GM03348 (cell line): ENCODE results near the gene NIP7.

Experiments
- DNase-seq: peaks from one replicate; pipeline ENCODE4 v3.0.0; 2012; ENCODE audit warnings: low spot score

The NIP7 gene

GRCh38 chr16:69318911-69319289 lies 20.7 kb upstream of the NIP7 start:
- no peak for DNase-seq

GRCh38 chr16:69319381-69319780 lies 20.2 kb upstream of the NIP7 start:
- no peak for DNase-seq

DNA sequence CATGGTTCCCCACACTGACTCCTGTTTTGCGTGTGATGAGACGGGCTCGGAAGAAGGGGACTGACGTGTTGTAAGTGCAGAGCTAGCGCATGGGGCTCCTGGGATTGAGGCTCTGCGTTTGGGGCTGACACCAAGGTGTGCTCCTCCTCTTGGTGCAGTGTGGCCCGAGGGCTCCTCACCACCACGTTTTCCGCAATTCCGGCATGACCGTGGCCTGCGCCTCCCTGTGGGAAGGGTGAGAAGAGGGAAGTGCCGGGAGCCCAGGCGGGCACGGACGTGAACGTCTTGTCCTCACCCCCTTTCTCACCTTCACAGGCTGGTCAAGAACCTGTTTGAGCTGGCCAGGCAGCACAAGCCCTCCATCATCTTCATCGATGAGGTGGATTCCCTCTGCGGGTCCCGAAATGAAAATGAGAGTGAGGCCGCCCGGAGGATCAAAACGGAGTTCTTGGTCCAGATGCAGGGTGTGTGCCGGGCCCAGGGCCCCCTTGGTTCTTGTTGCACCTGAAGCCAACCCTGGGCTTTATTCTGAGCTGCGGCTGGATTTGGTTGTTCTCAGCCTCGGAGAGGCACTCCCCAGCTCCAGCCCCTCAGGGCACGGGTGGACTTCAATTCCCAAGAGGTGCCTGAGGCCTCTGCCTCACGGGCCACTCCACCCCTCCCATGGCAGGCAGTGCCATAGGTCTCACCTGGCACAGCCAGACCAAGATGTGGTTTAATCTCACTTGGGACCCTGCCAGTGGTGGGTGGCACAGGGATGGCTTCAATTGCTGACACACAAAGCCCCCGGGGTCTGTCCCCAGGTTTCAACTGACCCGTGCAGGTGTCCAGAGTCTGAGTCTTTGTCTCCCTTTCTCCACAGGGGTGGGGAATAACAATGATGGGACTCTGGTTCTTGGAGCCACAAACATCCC lies 19.5 kb upstream of the NIP7 start:
- DNase-seq: no peak

GRCh38 chr16:69320740-69321073 lies 18.9 kb upstream of the NIP7 start:
- DNase-seq: no peak

DNA sequence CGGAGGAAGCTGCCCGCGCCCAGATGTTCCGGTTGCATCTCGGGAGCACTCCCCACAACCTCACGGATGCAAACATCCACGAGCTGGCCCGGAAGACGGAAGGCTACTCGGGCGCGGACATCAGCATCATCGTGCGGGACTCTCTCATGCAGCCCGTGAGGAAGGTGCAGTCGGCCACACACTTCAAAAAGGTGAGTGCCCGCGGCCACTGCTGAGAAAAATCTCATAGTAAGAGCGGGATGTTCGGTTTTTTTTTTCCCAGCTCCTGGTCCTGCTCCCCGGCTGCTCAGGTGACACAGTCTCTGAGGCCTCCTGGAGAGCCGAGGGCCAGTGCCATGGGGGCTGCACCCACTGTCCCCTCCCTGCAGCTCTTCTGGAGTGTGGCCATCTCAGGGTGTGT lies 18.5 kb upstream of the NIP7 start:
- DNase-seq: no peak

- DNase-seq: no peak
These were observed 17.2 kb upstream of the NIP7 start for GRCh38 chr16:69322343-69322742.

DNA sequence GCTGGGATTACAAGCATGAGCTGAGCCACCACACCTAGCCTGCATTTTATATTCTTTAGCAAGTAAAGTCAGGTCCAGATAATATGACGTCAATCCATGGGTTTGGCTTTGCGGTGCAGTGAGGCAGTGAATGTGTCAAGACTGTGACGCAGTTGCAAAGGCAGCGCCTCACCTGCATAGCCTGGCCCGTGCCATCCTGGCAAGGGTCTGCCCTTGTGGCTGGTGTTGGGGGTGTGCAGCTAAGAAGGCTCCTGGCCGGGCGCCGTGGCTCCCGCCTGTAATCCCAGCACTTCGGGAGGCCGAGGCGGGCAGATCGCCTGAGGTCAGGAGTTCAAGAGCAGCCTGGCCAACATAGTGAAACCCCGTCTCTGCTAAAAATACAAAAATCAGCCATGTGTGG lies 16.2 kb upstream of the NIP7 start:
- DNase-seq: no peak

GRCh38 chr16:69324013-69324531 lies 15.5 kb upstream of the NIP7 start:
- no peak for DNase-seq

DNA sequence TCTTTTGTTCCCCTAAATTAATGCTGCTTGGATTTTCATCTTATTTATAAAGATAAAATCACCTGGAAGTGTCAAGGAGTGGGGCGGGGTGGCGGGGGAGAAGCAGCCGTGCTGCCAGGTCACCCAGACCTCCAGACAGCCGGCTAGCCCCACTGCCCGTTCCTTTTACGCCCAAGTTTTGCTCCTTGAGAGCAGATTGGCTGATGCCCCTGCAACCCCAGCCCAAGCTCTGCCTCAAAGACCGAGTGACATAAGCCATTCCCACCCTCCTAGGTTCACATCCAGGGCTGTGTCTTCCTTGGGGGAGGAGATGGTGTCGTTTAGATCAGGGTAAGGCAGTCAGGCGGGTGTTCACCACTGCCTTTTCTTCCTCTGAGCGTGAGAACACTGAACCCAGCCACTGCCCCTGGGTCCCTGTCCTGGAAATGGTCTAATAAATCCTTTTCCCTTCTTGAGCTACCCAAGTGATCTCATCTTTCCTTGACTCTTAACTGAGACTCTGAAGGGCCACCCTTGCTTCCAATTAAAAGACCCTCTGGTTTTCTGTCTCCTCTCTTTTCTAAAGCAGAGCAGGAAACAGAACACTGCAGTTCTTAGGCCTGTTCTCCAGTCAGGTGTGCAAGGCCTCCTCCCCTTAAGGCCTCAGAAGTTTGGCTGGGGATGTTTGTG lies 14.9 kb upstream of the NIP7 start:
- no peak for DNase-seq

DNA sequence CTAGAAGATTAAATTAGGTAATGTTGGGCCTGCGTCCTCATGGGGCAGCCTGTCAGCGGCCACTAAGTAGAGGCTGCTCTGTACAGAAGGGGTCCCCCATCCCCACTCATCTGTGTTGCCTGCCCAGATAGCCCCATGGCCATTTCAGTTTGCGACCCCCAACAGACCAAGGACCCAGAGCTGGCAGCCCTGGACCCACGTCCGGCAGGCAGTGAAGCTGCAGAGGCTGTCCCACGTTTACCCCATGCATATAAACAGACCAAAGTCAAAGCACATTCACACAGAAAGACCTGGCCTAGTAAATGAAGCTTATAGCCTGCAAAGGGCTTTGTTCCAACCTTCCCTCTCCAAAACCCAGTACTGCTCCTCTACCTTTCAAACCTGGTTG lies 13.8 kb upstream of the NIP7 start:
- no peak for DNase-seq

- DNase-seq: no peak
These were observed 13.2 kb upstream of the NIP7 start for GRCh38 chr16:69326172-69326873.

DNA sequence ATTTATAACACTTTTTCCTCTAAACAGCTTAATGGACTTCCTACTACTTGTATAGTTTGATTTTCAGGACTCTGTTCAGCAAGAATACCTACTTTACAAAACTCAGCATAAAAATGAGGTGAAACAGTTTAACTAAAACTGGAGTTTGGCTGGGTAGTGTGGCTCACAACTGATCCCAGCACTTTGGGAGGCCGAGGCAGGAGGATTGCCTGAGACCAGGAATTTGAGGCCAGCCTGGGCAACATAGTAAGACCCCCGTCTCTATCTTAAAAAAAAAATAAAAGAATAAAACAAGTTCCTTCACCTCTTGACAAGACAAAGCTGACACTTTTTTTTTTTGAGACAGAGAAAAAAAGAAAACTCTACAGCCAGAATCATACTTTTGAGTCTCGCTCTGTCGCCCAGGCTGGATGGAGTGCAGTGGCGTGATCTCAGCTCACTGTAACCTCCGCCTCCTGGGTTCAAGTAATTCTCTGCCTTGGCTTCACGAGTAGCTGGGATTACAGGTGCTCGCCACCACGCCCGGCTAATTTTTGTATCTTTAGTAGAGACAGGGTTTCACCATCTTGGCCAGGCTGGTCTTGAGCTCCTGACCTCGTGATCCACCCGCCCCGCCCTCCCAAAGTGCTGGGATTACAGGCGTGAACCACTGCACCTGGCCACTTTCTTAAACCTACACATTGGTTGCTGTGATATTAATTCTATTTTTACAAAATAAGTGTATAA lies 11.8 kb upstream of the NIP7 start:
- DNase-seq: no peak

DNA sequence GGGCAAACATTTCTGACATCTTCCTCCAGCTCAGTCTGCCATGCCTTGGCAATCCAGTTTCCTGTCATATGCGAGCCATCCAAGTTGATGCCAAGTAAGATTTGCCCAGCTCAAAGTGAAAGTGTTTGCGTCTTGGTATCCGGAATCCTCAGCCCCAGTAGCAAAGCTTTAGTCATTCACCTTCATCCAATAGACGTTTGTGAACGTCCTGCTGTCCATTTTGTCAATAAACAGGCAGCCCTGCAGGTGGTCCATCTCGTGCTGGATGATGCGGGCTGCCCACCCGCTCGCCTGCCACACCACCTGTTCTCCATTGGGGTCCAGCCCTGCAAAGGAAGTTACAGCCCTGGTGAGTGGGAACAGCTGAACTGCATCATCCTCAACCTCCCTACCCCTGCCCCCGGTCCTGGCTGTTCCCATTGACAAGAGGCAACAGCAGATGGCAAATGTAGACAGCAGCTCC lies 10.7 kb upstream of the NIP7 start:
- DNase-seq: no peak

GRCh38 chr16:69329369-69330285 lies 9.9 kb upstream of the NIP7 start:
- DNase-seq: peak; percentile 57

- peak; percentile 97 for DNase-seq
These were observed 9.1 kb upstream of the NIP7 start, which contains the start of gene PDF for GRCh38 chr16:69330286-69331109. Gene PDF, minus strand, starts transcription at chr16:69330588. Its CDS starts 18 bp downstream, at chr16:69330570.

GRCh38 chr16:69334696-69335095 lies 4.9 kb upstream of the NIP7 start:
- DNase-seq: no peak

DNA sequence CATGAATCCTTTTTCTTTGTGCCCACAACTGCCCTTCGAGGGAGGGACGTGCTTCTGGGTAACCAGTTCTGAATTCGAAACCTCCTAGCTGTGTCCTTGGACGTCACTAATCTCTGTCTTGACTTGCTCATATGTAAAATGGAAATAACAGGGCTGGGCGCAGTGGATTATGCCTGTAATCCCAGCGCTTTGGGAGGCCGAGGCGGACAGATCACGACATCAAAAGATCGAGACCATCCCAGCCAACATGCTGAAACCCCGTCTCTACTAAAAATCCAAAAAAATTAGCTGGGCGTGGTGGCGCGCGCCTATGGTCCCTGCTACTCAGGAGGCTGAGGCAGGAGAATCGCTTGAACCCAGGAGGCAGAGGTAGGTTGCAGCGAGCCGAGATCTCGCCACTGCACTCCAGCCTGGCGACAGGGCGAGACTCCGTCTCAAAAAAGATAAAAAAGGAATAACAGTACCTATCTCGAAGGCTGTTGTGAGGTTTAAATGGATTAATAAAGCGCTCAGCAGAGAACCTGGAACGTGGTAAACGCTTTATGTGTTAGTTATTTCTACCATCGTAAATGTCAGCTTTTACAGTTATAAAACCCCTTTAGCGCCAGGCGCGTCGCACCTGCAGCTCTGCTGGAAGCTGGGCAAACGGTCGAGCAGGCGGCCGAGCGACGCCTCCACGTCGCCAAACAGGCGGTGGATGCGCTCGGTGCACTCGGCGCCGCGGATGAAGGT lies 849 bp upstream of the NIP7 start:
- DNase-seq: no peak

DNA sequence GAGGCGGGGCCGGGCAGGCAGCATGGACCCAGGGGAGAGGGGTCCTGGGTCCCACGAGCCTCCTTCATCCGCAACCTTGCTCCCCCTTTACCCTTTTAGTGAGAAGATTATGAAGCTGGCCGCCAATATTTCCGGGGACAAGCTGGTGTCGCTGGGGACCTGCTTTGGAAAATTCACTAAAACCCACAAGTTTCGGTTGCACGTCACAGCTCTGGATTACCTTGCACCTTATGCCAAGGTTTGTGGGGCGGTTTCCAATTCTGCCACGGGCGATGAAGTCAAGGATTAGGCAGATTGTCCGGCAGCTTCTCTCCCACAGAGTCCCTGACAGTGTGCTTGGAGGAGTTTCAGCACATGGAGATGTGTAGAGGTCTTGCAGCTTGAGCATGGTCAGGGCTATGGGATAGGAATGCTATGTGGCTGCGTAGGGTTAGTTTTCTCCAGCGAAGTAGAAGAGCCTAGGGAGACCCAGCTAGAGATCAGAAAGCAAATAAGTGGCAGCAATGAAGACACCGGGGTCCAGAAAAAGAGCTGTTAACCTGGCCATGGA lies 598 bp downstream of the NIP7 start:
- DNase-seq: peak; percentile 27

DNA sequence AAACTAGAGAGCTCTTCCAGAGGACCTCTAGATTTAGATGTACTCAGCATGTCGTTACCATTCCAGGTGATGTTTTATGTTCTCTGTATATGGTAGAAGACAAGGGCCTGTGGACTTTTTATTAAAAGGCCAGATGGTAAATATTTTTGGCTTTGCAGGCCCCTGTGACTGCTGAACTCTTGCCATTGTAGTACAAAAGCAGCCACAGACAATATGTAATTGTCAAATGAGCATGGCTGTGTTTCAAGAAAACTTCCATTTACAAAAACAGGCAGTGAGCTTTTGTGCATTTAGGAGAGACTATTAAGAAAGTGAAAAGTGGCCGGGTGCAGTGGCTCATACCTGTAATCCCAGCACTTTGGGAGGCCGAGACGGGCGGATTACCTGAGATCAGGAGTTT lies 4.6 kb downstream of the NIP7 start:
- no peak for DNase-seq
